Effector memory CD4-positive, alpha-beta T cell (primary cell): ENCODE data around the gene WDPCP.

Source experiments
- DNase-seq, 3 donors: peaks; one replicate each; pipeline ENCODE4 v3.0.0-alpha.2; 2020
- H3K27ac ChIP-seq: 2 replicates; pipeline ENCODE4 v1.7.0; 2013; ENCODE audit warnings: mild to moderate bottlenecking, low read length, moderate library complexity; ENCODE audit not compliant: insufficient read depth, poor library complexity, severe bottlenecking
- H3K27me3 ChIP-seq: replicated peaks from 2 replicates; pipeline ENCODE4 v1.7.0; 2013; ENCODE audit warnings: mild to moderate bottlenecking, low read length; ENCODE audit not compliant: insufficient read depth, control insufficient read depth, poor library complexity, severe bottlenecking
- H3K36me3 ChIP-seq: 2 replicates; pipeline ENCODE4 v1.7.0; 2013; ENCODE audit warnings: mild to moderate bottlenecking, low read length, moderate library complexity; ENCODE audit not compliant: control insufficient read depth, insufficient read depth
- H3K4me1 ChIP-seq: 2 replicates; pipeline ENCODE4 v1.7.0; 2013; ENCODE audit warnings: low read length, mild to moderate bottlenecking; ENCODE audit not compliant: control insufficient read depth, insufficient read depth, poor library complexity, severe bottlenecking
- H3K4me3 ChIP-seq: 2 replicates; pipeline ENCODE4 v1.7.0; 2013; ENCODE audit warnings: low read length, low read depth, mild to moderate bottlenecking; ENCODE audit not compliant: insufficient read depth, poor library complexity, severe bottlenecking
- H3K9me3 ChIP-seq: 2 replicates; pipeline ENCODE4 v1.7.0; 2013; ENCODE audit warnings: mild to moderate bottlenecking, low read length, moderate library complexity; ENCODE audit not compliant: control insufficient read depth

The WDPCP gene

DNA sequence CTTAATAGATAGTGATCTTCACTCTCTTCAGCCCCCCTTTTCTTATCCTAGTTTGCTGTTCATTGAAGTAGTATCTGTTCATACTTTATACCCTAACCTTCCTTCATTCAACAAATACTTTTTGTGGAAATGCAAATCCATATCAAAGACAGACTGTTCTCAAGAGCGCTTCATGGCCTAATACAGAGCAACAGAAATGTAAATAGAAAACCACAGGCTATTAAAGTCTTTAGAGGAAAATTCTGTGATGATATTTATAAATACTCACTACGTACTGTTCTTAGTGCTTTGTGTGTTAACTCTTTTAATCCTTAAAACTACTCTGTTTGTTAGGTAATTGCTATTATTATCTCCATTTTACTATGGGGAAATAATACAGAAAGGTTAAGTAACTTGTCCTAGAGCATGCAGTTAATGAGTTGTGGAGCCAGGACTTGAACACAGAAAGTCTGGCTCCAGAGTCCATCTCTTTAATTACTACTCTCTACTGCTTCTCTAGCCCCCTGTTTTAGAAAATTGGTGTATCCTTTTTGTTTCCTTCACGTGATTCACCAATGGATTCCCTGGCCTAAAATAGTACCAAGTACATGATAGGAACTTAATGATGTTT is 3.4 kb upstream of the WDPCP start:
- DNase-seq: no peak
- peaks cover 17% of the 10 kb centered on the region for H3K4me1 ChIP-seq
- peaks cover 23% of the 10 kb centered on the region for H3K36me3 ChIP-seq
- H3K4me3 ChIP-seq: no peak overlapping the region
- no peak overlapping the region for H3K27ac ChIP-seq
- no peaks in the 10 kb centered on the region for H3K27me3 ChIP-seq
- H3K9me3 ChIP-seq: no peaks in the 10 kb centered on the region

DNA sequence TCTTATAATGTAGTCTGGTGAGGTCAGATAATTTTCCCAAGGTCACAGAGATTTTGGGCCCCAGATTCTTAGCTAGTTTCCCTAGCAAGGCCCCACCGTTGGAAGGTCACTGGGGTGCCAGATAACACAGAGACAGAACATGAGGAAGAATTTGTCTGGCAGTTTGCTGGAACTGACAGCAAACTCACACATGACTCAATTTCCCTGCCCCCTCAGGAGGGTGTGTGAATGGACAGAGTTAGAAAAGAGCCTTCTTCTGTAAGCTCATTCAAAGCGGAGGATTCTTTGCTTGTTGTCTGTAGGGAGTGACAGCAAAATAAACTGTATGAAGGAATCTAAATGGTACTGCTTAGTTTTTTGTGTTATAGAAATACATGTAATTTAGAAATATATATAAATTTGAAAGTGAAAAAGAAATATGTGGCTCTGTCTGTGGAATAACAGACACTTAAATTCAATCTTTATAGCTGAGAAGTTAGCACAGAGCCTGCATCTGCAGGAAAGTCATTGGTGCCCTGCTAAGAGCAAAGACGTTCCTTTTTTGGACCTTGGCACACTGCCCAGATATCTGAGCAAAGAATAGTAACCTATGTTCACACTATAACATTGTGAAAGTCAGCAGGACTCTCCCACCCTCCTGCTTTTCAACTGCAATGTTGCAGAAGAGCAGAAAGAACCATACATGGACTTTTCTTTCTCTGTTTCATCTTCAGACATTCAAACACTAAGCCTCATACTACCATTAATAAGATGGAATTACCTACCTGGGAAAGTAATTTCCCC is 2.5 kb upstream of the WDPCP start:
- Histone ChIP-seq H3K4me1 (peaks cover 17% of the 10 kb centered on the region), H3K27ac (no peak overlapping the region), H3K4me3 (no peak overlapping the region), H3K27me3 (no peaks in the 10 kb centered on the region), H3K36me3 (peaks cover 16% of the 10 kb centered on the region), H3K9me3 (no peaks in the 10 kb centered on the region)
- DNase-seq: no peak

DNA sequence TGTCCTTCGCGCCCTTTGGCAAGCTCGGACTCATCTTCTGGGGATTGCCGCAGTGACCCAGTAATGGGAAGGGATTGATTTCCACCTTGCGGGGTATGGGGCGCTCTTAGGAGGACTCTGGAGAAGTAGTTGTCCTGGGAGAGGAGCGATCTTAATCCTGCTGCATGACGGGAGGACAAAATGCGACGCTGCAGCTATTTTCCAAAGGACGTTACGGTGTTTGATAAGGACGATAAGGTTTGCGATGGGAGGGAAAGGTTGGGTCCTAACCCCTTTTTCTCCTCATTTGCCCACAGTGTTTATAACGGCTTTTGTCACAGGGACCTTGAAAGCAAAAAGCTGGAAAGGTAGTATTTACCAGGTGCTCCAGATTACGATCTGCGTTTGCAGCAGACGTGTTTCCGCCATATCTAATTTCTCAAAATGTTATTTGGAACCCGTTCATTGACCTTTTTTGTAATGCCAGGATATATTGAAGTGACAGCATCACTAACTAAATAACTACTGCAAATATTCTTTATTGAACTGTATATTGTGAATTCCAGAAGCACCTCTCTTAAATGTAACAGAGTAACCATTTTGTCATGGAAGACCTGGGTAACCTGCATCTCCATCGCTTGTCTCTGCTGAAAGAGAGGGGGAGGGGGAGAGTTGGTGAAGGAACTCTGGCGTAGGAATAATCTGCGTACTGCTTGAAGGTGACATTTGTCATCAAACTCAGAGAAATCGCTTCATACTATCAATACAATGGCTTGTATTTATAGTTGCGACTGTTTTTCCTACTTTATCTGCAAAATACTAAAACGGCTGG is 1.1 kb upstream of the WDPCP start:
- H3K4me1 ChIP-seq: peaks cover 17% of the 10 kb centered on the region
- DNase-seq: no peak
- H3K36me3 ChIP-seq: peaks cover 2% of the 10 kb centered on the region
- H3K27ac ChIP-seq: peak overlapping the region; percentile 84
- peak overlapping the region; percentile 78 for H3K4me3 ChIP-seq
- no peaks in the 10 kb centered on the region for H3K27me3 ChIP-seq
- H3K9me3 ChIP-seq: no peaks in the 10 kb centered on the region

DNA sequence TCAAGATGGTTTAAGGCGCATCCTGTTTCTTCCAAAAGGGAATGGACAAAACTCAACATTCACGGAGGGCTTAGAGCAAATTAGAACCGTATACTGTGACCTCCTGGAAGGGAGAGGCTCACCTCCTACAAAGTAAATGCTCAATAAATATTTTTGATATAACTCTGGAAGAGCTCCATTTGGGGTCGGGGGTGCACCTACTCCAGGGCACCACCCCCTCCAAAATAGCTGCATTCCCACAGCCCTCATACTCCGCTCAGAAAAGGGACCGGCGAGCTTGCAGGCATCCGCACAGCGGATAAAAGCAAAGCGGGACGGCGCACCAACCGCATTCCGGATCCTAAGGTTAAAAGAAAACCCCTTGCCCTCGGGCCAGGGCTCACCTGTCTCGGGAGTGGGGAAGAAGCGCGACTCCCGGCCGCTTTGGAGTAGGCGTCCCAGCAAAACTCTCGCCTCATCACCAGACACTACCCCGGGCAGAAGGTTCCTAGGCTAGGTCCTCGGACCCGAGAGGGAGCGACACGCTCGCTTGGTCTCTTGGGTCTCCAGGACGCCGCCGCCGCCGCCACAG is 378 bp downstream of the WDPCP start:
- no peak for DNase-seq
- Histone ChIP-seq H3K4me3 (peak overlapping the region; percentile 78), H3K36me3 (no peaks in the 10 kb centered on the region), H3K4me1 (peaks cover 17% of the 10 kb centered on the region), H3K27me3 (no peaks in the 10 kb centered on the region), H3K27ac (peak overlapping the region; percentile 84), H3K9me3 (no peaks in the 10 kb centered on the region)

DNA sequence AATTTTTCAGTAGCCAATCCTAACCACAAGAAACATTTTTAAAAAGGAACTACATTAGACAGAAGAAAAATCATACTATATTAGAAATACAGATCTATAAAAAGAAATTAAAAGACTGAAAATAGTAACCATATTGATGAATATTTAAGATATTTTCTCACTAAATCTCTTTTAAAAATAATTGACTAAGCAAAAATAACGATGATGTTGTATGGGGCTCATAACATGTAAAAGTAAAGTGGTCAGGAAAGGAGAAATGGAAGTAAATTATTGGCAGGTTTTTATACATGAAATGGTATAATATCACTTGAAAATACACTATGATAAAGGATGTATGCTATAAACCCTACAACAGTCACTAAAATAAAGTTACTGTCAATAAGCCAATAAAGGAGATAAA is 5.4 kb downstream of the WDPCP start:
- no peak for DNase-seq
- Histone ChIP-seq H3K4me3 (no peak overlapping the region), H3K4me1 (peaks cover 5% of the 10 kb centered on the region), H3K9me3 (no peaks in the 10 kb centered on the region), H3K27me3 (no peaks in the 10 kb centered on the region), H3K27ac (no peak overlapping the region), H3K36me3 (no peaks in the 10 kb centered on the region)

DNA sequence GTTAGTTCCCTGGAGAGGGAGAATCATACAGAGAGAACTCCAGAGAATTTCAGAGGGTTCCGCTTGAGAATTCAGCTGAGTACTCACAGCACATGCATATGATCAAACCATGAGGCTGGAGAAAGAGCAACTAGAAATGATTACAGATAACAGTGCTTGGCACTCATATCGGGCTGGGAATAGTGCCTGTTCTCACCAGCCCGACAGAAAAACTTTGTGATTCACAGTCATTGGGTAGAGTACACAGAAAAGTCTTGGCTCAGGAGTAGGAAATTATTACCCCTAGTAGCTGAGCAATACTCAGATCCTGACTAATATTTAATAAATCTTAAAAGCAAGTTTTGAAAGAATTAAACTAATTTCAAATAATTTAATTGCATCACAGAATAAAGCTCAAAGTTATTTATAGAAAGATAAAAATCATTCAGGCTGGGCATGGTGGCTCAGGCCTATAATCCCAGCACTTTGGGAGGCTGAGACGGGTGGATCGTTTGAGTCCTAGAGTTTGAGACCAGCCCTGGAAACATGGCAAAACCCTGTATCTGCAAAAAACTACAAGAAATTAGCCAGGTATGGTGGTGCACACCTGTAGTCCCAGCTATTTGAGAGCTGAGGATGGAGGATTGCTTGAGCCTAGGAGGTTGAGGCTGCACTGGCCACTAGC is 6.8 kb downstream of the WDPCP start:
- Histone ChIP-seq H3K27me3 (no peaks in the 10 kb centered on the region), H3K9me3 (no peaks in the 10 kb centered on the region), H3K4me3 (no peak overlapping the region), H3K27ac (no peak overlapping the region), H3K36me3 (no peaks in the 10 kb centered on the region), H3K4me1 (no peaks in the 10 kb centered on the region)
- DNase-seq: no peak

DNA sequence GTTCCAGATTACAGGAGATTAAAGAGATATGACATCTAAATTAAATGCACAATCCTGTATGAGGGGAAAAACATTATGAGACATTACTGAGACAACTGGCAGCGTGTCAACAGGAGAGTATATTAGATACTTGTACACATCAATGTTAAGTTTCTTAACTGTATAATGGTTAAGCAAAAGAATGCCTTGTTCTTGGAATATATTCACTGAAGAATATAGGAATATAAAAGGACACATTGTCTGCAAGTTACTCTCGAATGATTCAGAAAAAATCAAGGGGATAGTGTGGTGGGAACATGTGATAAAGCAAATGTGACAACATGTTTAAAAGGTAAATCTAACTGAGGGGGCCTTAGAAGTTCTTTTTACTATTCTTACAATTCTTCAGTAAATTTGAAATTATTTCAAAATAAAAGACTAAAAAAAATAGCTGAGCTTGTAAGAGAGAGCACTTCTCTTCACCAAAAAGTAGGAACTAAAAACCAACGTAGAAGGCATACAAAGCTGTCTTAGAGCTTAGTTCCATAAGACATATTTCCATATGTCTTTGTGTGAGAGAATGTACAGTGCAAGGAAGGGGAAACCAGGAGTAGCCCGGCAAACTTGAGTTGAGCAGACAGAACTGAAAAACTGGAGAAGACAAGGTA is 7.5 kb downstream of the WDPCP start:
- H3K27ac ChIP-seq: no peak overlapping the region
- no peaks in the 10 kb centered on the region for H3K4me1 ChIP-seq
- no peak for DNase-seq
- H3K9me3 ChIP-seq: no peaks in the 10 kb centered on the region
- no peaks in the 10 kb centered on the region for H3K36me3 ChIP-seq
- no peak overlapping the region for H3K4me3 ChIP-seq
- H3K27me3 ChIP-seq: no peaks in the 10 kb centered on the region

DNA sequence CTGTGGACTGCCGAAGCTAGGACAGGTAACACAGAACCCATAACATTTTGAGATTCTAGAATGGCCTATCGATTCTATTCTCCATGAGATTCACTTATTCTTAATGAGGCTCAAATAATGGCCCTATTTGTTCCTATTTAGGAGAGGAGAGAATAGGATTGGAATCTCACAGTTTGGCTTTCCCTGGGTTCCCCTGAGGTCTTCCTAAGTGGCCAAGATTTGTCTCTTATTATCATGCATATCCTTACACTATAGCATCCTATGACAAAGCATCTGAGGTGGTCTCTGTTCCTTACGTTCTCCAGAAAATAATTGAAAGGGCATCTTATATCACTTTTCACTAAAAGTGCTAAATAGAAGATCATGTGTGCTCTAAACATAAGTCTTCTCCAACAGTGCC is 9.5 kb downstream of the WDPCP start:
- no peaks in the 10 kb centered on the region for H3K4me1 ChIP-seq
- H3K27ac ChIP-seq: no peak overlapping the region
- H3K36me3 ChIP-seq: no peaks in the 10 kb centered on the region
- H3K9me3 ChIP-seq: no peaks in the 10 kb centered on the region
- no peaks in the 10 kb centered on the region for H3K27me3 ChIP-seq
- no peak for DNase-seq
- no peak overlapping the region for H3K4me3 ChIP-seq

DNA sequence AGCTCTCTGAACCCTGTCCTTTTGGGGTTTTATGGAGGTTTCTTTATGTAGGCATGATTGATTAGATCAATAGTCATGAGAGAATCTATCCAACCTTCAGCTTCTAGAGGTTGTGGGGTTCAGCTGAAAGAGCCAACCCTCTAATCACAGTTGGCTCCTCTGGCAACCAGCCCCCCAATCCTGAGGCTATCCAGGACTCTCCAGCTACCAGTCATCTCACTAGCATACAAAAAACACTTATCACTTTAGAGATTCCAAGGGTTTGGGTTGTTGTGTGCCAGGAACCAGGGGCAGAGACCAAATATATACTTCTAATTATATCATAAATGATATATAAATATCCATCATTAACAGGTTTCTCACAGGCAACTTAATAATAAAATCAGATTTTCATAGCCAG is 11.7 kb downstream of the WDPCP start:
- Histone ChIP-seq H3K9me3 (no peaks in the 10 kb centered on the region), H3K4me1 (no peaks in the 10 kb centered on the region), H3K4me3 (no peak overlapping the region), H3K27me3 (no peaks in the 10 kb centered on the region), H3K36me3 (no peaks in the 10 kb centered on the region), H3K27ac (no peak overlapping the region)
- no peak for DNase-seq
